ENCODE measurements around the gene TRABD2B. TPM values are rescaled to one million over a fixed set of nuclear protein-coding genes. Genes with fewer than 3 reads are reported as not detected.

The TRABD2B gene
- polyA plus RNA-seq, 1 experiment = not detected

DNA sequence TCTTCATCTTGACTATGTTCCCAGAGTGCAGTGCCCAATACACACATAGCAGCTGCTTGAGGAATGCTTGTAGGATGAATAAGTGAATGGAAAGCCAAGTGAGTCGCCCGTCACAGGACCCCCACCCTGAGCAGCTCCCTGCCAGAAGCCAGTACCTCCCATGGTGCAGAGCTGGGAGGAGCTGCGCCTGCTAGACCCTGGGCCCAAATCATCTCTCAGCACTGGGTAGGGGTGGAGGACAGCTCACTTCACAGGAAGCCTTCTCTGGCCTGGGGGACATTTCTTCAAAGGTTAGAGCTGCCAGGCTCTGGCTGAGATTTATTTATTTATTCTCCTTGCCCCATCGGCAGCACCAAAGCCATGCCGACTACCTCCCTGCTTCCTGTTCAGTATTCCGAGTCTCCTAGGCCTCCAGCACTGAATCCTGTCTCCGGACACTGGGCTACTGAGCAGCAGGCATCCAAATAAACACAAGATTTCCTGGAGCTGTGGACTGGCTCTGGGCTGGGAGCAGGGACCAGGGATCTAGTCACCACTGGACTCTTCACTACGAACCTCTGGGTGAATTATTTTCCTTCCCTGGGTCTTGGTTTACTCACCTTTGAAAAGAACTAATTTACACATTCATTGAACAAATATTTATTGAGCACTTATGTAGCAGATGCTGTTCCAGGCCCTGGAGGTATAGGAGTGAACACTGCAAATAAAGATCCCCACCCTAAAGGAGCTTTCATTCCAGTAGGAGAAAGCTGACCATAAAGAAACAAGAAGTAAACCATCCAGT, 187.7 kb downstream of the TRABD2B start:
- POLR2A ChIA-PET = no interaction called here
- no peak for DNase-seq (ENCODE audit: low read depth, low spot score)
- Histone ChIP-seq H3K4me3 (ENCODE audit: low read depth, low read length) (no peak overlapping the region), H3K27ac (ENCODE audit: low read depth, low read length) (no peak overlapping the region), H3K27me3 (ENCODE audit: control insufficient read depth, insufficient read depth, low read length) (no peaks in the 10 kb centered on the region), H3K9me3 (ENCODE audit: control insufficient read depth, insufficient read depth, low read length) (no peaks in the 10 kb centered on the region)
- TF ChIP-seq, protein P1, sequence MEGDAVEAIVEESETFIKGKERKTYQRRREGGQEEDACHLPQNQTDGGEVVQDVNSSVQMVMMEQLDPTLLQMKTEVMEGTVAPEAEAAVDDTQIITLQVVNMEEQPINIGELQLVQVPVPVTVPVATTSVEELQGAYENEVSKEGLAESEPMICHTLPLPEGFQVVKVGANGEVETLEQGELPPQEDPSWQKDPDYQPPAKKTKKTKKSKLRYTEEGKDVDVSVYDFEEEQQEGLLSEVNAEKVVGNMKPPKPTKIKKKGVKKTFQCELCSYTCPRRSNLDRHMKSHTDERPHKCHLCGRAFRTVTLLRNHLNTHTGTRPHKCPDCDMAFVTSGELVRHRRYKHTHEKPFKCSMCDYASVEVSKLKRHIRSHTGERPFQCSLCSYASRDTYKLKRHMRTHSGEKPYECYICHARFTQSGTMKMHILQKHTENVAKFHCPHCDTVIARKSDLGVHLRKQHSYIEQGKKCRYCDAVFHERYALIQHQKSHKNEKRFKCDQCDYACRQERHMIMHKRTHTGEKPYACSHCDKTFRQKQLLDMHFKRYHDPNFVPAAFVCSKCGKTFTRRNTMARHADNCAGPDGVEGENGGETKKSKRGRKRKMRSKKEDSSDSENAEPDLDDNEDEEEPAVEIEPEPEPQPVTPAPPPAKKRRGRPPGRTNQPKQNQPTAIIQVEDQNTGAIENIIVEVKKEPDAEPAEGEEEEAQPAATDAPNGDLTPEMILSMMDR (IDR thresholded peaks at IDR 0.05; ENCODE audit: low read depth, low read length) = no peak
- CTCF ChIA-PET = no interaction called here

DNA sequence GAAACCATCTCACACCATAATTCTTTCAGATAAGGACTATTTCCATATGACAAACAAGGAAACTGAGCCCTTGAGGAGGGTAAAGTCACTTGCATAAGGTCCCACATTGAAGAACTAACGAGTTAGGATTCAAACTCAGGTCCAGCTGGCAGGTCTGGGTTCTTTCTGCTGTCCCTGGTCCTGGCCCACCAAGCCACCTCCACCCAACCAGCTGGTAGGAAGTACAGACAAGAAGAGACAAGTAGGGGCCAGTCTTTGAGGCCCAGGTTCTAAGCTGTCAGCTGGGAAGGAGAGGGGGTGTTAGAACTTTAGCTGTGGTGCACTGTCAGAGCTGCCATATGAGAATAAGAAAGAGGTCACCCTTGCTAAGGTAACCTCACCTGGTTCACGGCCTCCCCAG, 188.6 kb downstream of the TRABD2B start:
- TF ChIP-seq, protein P1 (IDR thresholded peaks at IDR 0.05; ENCODE audit: low read depth, low read length) = no peak
- DNase-seq (ENCODE audit: low read depth, low spot score) = no peak
- H3K9me3 ChIP-seq (ENCODE audit: control insufficient read depth, insufficient read depth, low read length) = no peaks in the 10 kb centered on the region
- ChIA-PET POLR2A (no interaction called here), CTCF (interaction anchor here (0.5 kb wide), 1 partner anchor 71 kb away, joined by 3 read pairs; no protein-coding TSS in a partner anchor)
- H3K4me3 ChIP-seq (ENCODE audit: low read depth, low read length) = no peak overlapping the region
- H3K27me3 ChIP-seq (ENCODE audit: control insufficient read depth, insufficient read depth, low read length) = no peaks in the 10 kb centered on the region
- no peak overlapping the region for H3K27ac ChIP-seq (ENCODE audit: low read depth, low read length)

DNA sequence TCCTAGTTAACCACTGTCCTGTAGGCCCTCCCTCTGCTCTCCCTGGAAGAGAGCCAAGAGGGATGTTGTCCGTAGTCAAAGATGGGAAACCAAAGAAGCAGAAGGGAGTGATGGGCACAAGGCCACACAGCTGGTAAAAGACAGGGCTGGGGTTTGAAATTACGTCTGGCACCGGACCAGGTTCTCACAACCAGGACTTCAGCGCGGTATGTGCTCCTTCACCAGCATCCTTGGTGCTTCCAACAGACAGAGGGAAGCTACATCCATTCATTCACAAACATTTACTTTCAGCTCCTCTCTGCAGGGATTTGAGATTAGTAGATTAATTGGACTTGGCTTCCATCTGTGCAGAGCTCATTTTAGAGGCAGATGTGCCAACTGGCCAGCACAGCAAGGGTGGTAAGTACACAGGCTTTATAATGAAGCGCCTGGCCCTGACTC, 191.2 kb downstream of the TRABD2B start:
- Histone ChIP-seq H3K4me3 (ENCODE audit: low read depth, low read length) (no peak overlapping the region), H3K27me3 (ENCODE audit: control insufficient read depth, insufficient read depth, low read length) (no peaks in the 10 kb centered on the region), H3K9me3 (ENCODE audit: control insufficient read depth, insufficient read depth, low read length) (no peaks in the 10 kb centered on the region), H3K27ac (ENCODE audit: low read depth, low read length) (no peak overlapping the region)
- CTCF ChIA-PET = no interaction called here
- TF ChIP-seq, protein P1 (IDR thresholded peaks at IDR 0.05; ENCODE audit: low read depth, low read length) = no peak
- DNase-seq (ENCODE audit: low read depth, low spot score) = no peak
- POLR2A ChIA-PET = no interaction called here

DNA sequence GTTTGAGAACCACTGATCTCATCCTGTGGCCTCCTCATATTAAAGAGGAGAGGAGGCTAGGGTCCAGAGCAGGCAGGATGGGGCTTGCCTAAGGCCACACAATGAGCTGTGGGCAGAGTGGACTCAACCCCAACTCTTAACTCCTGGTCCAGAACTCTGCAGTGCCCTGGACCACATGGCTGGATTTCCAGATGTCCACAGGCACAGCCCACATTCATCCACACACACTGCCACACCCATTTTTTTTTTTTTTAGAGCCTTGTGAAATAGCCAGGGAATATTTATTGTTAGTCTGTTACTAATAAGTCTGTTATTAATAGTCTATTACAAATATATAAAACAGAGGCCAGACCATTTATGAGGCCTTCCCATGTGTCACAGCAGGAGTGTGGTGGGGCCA, 192.2 kb downstream of the TRABD2B start:
- no peaks in the 10 kb centered on the region for H3K27me3 ChIP-seq (ENCODE audit: control insufficient read depth, insufficient read depth, low read length)
- POLR2A ChIA-PET = no interaction called here
- TF ChIP-seq, protein P1 (IDR thresholded peaks at IDR 0.05; ENCODE audit: low read depth, low read length) = no peak
- H3K27ac ChIP-seq (ENCODE audit: low read depth, low read length) = no peak overlapping the region
- no peaks in the 10 kb centered on the region for H3K9me3 ChIP-seq (ENCODE audit: control insufficient read depth, insufficient read depth, low read length)
- no peak overlapping the region for H3K4me3 ChIP-seq (ENCODE audit: low read depth, low read length)
- no peak for DNase-seq (ENCODE audit: low read depth, low spot score)
- CTCF ChIA-PET = no interaction called here

DNA sequence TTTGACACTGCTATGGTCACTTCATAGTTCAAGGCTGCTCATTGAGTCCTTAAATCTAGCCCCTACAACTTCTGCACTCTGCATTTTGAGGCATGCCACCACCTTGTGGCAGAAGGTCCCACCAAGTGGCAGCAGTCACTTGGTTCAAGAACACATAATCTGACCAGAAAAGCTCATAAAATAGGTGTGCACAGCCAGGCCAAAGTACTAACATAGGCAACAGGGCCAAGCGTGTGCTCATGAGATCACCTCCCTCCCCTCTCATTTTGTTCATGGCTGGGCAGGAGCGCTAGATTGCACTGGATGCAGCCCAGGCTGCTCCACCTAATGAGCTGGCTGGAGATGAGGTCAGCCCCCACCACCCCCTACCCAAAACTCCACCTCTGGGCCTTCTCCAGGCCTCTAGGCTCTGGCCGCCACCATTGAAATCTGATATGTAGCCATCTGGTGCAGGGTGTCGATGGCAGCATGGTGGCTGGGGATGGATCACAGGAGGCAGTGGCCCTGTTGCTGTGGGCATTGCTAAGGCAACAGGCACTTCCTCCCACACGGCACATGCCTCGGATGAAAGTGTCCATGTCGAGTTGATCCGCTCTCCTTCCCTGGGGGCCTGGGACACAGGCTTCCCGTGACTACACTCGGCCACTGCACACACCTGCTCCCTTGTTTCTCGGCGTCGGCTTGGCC, 193.2 kb downstream of the TRABD2B start:
- H3K27me3 ChIP-seq (ENCODE audit: control insufficient read depth, insufficient read depth, low read length) = no peaks in the 10 kb centered on the region
- TF ChIP-seq, protein P1 (IDR thresholded peaks at IDR 0.05; ENCODE audit: low read depth, low read length) = no peak
- CTCF ChIA-PET = interaction anchor here (0.6 kb wide), 1 partner anchor 825 kb away, joined by 3 read pairs; no protein-coding TSS in a partner anchor
- no peak overlapping the region for H3K4me3 ChIP-seq (ENCODE audit: low read depth, low read length)
- H3K9me3 ChIP-seq (ENCODE audit: control insufficient read depth, insufficient read depth, low read length) = no peaks in the 10 kb centered on the region
- POLR2A ChIA-PET = no interaction called here
- H3K27ac ChIP-seq (ENCODE audit: low read depth, low read length) = no peak overlapping the region
- DNase-seq (ENCODE audit: low read depth, low spot score) = no peak

All from AG04450 (cell line).